HEK293 (cell line): Measurements from ENCODE around the gene RLIM.

Experiments
- BCL11B ChIP-seq: fragments of 450-650 bp; formaldehyde crosslinking; IDR thresholded peaks from 2 replicates; pipeline ENCODE4 v1.5.1; 2016; ENCODE audit warnings: low read depth, missing biosample characterization, missing genetic modification characterization
- EGR2 ChIP-seq: fragments of 450-650 bp; formaldehyde crosslinking; IDR thresholded peaks from 2 replicates; pipeline ENCODE4 v1.5.1; 2016; ENCODE audit warnings: low read depth, missing biosample characterization, missing genetic modification characterization
- GLI2 ChIP-seq: fragments of 450-650 bp; formaldehyde crosslinking; IDR thresholded peaks from 2 replicates; pipeline ENCODE4; 2017; ENCODE audit warnings: missing biosample characterization, missing genetic modification characterization, low read depth, borderline replicate concordance
- GLIS2 ChIP-seq: fragments of 450-650 bp; formaldehyde crosslinking; IDR thresholded peaks from 2 replicates; pipeline ENCODE4 v1.5.1; 2016; ENCODE audit warnings: missing biosample characterization, missing genetic modification characterization
- IKZF3 ChIP-seq: fragments of 450-650 bp; IDR thresholded peaks from 2 replicates; pipeline ENCODE4 v1.5.0; 2018; ENCODE audit warnings: missing biosample characterization, mild to moderate bottlenecking, missing genetic modification characterization, moderate library complexity
- KLF16 ChIP-seq: fragments of 450-650 bp; formaldehyde crosslinking; IDR thresholded peaks from 2 replicates; pipeline ENCODE4 v1.5.1; 2017; ENCODE audit warnings: missing biosample characterization, missing genetic modification characterization
- KLF7 ChIP-seq: fragments of 450-650 bp; formaldehyde crosslinking; IDR thresholded peaks from 2 replicates; pipeline ENCODE4 v1.5.1; 2016; ENCODE audit warnings: missing biosample characterization, missing genetic modification characterization, borderline replicate concordance
- OSR2 ChIP-seq: fragments of 450-650 bp; formaldehyde crosslinking; IDR thresholded peaks from 2 replicates; pipeline ENCODE4 v1.5.1; 2016; ENCODE audit warnings: missing biosample characterization, missing genetic modification characterization
- PRDM1 ChIP-seq: fragments of 450-650 bp; formaldehyde crosslinking; IDR thresholded peaks from 2 replicates; pipeline ENCODE4; 2016; ENCODE audit warnings: missing biosample characterization, missing genetic modification characterization
- ZBTB20 ChIP-seq: fragments of 450-650 bp; formaldehyde crosslinking; IDR thresholded peaks from 2 replicates; pipeline ENCODE4 v1.5.1; 2016; ENCODE audit warnings: missing biosample characterization, missing genetic modification characterization
- ZBTB21 ChIP-seq: fragments of 450-650 bp; formaldehyde crosslinking; IDR thresholded peaks from 2 replicates; pipeline ENCODE4 v1.5.1; 2017; ENCODE audit warnings: missing biosample characterization, missing genetic modification characterization
- ZBTB48 ChIP-seq: fragments of 450-650 bp; formaldehyde crosslinking; IDR thresholded peaks from 2 replicates; pipeline ENCODE4 v1.5.1; 2016; ENCODE audit warnings: missing biosample characterization, missing genetic modification characterization
- ZNF140 ChIP-seq: fragments of 450-650 bp; formaldehyde crosslinking; IDR thresholded peaks from 2 replicates; pipeline ENCODE4 v1.5.1; 2016; ENCODE audit warnings: missing biosample characterization, missing genetic modification characterization
- ZNF23 ChIP-seq: fragments of 450-650 bp; formaldehyde crosslinking; IDR thresholded peaks from 2 replicates; pipeline ENCODE4 v1.5.1; 2016; ENCODE audit warnings: missing biosample characterization, missing genetic modification characterization, borderline replicate concordance
- ZNF266 ChIP-seq: fragments of 450-650 bp; formaldehyde crosslinking; IDR thresholded peaks from 2 replicates; pipeline ENCODE4 v1.5.1; 2016; ENCODE audit warnings: missing biosample characterization, missing genetic modification characterization, low read depth
- ZNF324 ChIP-seq: fragments of 450-650 bp; formaldehyde crosslinking; IDR thresholded peaks from 2 replicates; pipeline ENCODE4 v1.5.1; 2016; ENCODE audit warnings: missing biosample characterization, missing genetic modification characterization
- ZNF350 ChIP-seq: fragments of 450-650 bp; formaldehyde crosslinking; IDR thresholded peaks from 2 replicates; pipeline ENCODE4 v1.5.0; 2017; ENCODE audit warnings: missing biosample characterization, mild to moderate bottlenecking, missing genetic modification characterization
- ZNF514 ChIP-seq: fragments of 450-650 bp; formaldehyde crosslinking; IDR thresholded peaks from 2 replicates; pipeline ENCODE4 v1.5.1; 2016; ENCODE audit warnings: missing biosample characterization, missing genetic modification characterization
- ZNF571 ChIP-seq: fragments of 450-650 bp; formaldehyde crosslinking; IDR thresholded peaks from 2 replicates; pipeline ENCODE4 v1.5.0; 2017; ENCODE audit warnings: missing biosample characterization, missing genetic modification characterization
- ZNF600 ChIP-seq: fragments of 450-650 bp; formaldehyde crosslinking; IDR thresholded peaks from 2 replicates; pipeline ENCODE4 v1.5.1; 2016; ENCODE audit warnings: missing biosample characterization, missing genetic modification characterization
- ZNF707 ChIP-seq: fragments of 450-650 bp; formaldehyde crosslinking; IDR thresholded peaks from 2 replicates; pipeline ENCODE4 v1.5.1; 2016; ENCODE audit warnings: missing biosample characterization, missing genetic modification characterization
- TF ChIP-seq, protein P1 (sequence below): fragments of 450-650 bp; formaldehyde crosslinking; IDR thresholded peaks from 2 replicates; pipeline ENCODE4 v1.5.1; 2016; ENCODE audit warnings: missing biosample characterization, missing genetic modification characterization
- TF ChIP-seq, protein P2 (sequence below): fragments of 450-650 bp; formaldehyde crosslinking; IDR thresholded peaks from 2 replicates; pipeline ENCODE4 v1.5.1; 2016; ENCODE audit warnings: missing biosample characterization, missing genetic modification characterization
- TF ChIP-seq, protein P3 (sequence below): fragments of 450-650 bp; formaldehyde crosslinking; IDR thresholded peaks from 2 replicates; pipeline ENCODE4 v1.5.1; 2016; ENCODE audit warnings: missing biosample characterization, missing genetic modification characterization
- TF ChIP-seq, protein P4 (sequence below): fragments of 450-650 bp; formaldehyde crosslinking; IDR thresholded peaks from 2 replicates; pipeline ENCODE4 v1.5.1; 2016; ENCODE audit warnings: missing biosample characterization, missing genetic modification characterization, borderline replicate concordance
- TF ChIP-seq, protein P5 (sequence below): fragments of 450-650 bp; formaldehyde crosslinking; IDR thresholded peaks from 2 replicates; pipeline ENCODE4 v1.5.0; 2017; ENCODE audit warnings: missing biosample characterization, missing genetic modification characterization, borderline replicate concordance
- TF ChIP-seq, protein P6 (sequence below): fragments of 450-650 bp; IDR thresholded peaks from 2 replicates; pipeline ENCODE4 v1.5.1; 2018; ENCODE audit warnings: missing biosample characterization, missing genetic modification characterization

The RLIM gene

DNA sequence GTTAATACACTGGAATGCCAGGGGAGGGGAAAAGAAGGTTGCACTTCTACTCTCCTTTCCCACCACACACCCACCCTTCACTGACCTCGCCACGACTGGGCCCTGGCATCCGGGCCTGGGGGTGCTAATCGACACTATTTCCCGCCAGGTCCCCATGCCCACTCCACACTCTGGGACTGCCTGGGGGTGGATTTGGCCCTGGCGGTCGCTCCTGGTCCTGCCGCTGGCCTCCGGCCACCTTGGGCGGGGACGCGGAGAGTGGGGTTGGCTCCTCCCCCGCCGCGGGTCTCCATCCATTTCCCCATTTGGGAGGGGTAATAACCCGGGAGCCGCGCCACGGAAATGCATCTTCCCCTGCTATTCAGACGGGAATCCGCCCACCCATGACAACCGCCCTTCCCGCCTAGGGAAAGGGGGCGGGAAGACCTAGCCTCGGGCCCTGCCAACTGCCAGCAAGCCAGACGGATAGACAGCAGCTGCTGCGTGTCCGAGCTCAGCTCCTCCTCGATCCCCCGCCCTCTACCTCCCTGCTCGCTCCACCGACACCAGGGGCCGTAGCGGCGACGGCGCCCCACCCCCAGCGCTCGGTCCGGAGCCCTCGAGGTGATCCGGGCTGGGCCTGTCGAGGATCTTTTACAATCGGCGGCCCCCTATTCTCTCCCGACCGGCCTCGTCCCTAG, 78.1 kb downstream of the RLIM start (continued):
- TF ChIP-seq, protein P1, sequence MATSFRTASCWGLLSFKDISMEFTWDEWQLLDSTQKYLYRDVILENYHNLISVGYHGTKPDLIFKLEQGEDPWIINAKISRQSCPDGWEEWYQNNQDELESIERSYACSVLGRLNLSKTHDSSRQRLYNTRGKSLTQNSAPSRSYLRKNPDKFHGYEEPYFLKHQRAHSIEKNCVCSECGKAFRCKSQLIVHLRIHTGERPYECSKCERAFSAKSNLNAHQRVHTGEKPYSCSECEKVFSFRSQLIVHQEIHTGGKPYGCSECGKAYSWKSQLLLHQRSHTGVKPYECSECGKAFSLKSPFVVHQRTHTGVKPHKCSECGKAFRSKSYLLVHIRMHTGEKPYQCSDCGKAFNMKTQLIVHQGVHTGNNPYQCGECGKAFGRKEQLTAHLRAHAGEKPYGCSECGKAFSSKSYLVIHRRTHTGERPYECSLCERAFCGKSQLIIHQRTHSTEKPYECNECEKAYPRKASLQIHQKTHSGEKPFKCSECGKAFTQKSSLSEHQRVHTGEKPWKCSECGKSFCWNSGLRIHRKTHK (tag by site-specific recombination): no peak
- TF ChIP-seq, protein P2, sequence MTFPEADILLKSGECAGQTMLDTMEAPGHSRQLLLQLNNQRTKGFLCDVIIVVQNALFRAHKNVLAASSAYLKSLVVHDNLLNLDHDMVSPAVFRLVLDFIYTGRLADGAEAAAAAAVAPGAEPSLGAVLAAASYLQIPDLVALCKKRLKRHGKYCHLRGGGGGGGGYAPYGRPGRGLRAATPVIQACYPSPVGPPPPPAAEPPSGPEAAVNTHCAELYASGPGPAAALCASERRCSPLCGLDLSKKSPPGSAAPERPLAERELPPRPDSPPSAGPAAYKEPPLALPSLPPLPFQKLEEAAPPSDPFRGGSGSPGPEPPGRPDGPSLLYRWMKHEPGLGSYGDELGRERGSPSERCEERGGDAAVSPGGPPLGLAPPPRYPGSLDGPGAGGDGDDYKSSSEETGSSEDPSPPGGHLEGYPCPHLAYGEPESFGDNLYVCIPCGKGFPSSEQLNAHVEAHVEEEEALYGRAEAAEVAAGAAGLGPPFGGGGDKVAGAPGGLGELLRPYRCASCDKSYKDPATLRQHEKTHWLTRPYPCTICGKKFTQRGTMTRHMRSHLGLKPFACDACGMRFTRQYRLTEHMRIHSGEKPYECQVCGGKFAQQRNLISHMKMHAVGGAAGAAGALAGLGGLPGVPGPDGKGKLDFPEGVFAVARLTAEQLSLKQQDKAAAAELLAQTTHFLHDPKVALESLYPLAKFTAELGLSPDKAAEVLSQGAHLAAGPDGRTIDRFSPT (tag by site-specific recombination): peak; percentile 40; the same call in 1 of the 2 replicates
- TF ChIP-seq ZNF707 (tag by site-specific recombination) (no peak), ZNF23 (tag by site-specific recombination) (no peak), EGR2 (tag by site-specific recombination) (peak; percentile 65), KLF16 (peak; percentile 71; the same call in 1 of the 2 replicates), ZNF324 (tag by site-specific recombination) (no peak), ZBTB21 (no peak), IKZF3 (tag by site-specific recombination) (peak; percentile 77), ZNF571 (tag by site-specific recombination) (no peak), ZNF266 (no peak), GLIS2 (peak; percentile 89), KLF7 (tag by site-specific recombination) (0 out of 2 replicates have a peak, but pooled peaks have one; percentile 25), ZNF514 (tag by site-specific recombination) (no peak), ZNF600 (tag by site-specific recombination) (0 out of 2 replicates have a peak, but pooled peaks have one; percentile 8), ZNF350 (tag by site-specific recombination) (no peak), OSR2 (tag by site-specific recombination) (no peak), BCL11B (tag by site-specific recombination) (0 out of 2 replicates have a peak, but pooled peaks have one; percentile 9), ZBTB20 (tag by site-specific recombination) (peak; percentile 89), ZNF140 (tag by site-specific recombination) (no peak), ZBTB48 (tag by site-specific recombination) (peak; percentile 83), GLI2 (tag by site-specific recombination) (no peak), PRDM1 (peak; percentile 31; the same call in 1 of the 2 replicates)
- TF ChIP-seq, protein P3, sequence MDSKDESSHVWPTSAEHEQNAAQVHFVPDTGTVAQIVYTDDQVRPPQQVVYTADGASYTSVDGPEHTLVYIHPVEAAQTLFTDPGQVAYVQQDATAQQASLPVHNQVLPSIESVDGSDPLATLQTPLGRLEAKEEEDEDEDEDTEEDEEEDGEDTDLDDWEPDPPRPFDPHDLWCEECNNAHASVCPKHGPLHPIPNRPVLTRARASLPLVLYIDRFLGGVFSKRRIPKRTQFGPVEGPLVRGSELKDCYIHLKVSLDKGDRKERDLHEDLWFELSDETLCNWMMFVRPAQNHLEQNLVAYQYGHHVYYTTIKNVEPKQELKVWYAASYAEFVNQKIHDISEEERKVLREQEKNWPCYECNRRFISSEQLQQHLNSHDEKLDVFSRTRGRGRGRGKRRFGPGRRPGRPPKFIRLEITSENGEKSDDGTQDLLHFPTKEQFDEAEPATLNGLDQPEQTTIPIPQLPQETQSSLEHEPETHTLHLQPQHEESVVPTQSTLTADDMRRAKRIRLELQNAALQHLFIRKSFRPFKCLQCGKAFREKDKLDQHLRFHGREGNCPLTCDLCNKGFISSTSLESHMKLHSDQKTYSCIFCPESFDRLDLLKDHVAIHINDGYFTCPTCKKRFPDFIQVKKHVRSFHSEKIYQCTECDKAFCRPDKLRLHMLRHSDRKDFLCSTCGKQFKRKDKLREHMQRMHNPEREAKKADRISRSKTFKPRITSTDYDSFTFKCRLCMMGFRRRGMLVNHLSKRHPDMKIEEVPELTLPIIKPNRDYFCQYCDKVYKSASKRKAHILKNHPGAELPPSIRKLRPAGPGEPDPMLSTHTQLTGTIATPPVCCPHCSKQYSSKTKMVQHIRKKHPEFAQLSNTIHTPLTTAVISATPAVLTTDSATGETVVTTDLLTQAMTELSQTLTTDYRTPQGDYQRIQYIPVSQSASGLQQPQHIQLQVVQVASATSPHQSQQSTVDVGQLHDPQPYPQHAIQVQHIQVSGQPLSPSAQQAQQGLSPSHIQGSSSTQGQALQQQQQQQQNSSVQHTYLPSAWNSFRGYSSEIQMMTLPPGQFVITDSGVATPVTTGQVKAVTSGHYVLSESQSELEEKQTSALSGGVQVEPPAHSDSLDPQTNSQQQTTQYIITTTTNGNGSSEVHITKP (tag by site-specific recombination): peak; percentile 98
- TF ChIP-seq, protein P4, sequence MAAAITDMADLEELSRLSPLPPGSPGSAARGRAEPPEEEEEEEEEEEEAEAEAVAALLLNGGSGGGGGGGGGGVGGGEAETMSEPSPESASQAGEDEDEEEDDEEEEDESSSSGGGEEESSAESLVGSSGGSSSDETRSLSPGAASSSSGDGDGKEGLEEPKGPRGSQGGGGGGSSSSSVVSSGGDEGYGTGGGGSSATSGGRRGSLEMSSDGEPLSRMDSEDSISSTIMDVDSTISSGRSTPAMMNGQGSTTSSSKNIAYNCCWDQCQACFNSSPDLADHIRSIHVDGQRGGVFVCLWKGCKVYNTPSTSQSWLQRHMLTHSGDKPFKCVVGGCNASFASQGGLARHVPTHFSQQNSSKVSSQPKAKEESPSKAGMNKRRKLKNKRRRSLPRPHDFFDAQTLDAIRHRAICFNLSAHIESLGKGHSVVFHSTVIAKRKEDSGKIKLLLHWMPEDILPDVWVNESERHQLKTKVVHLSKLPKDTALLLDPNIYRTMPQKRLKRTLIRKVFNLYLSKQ: no peak
- TF ChIP-seq, protein P5, sequence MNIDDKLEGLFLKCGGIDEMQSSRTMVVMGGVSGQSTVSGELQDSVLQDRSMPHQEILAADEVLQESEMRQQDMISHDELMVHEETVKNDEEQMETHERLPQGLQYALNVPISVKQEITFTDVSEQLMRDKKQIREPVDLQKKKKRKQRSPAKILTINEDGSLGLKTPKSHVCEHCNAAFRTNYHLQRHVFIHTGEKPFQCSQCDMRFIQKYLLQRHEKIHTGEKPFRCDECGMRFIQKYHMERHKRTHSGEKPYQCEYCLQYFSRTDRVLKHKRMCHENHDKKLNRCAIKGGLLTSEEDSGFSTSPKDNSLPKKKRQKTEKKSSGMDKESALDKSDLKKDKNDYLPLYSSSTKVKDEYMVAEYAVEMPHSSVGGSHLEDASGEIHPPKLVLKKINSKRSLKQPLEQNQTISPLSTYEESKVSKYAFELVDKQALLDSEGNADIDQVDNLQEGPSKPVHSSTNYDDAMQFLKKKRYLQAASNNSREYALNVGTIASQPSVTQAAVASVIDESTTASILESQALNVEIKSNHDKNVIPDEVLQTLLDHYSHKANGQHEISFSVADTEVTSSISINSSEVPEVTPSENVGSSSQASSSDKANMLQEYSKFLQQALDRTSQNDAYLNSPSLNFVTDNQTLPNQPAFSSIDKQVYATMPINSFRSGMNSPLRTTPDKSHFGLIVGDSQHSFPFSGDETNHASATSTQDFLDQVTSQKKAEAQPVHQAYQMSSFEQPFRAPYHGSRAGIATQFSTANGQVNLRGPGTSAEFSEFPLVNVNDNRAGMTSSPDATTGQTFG (tag by site-specific recombination): no peak
- TF ChIP-seq, protein P6, sequence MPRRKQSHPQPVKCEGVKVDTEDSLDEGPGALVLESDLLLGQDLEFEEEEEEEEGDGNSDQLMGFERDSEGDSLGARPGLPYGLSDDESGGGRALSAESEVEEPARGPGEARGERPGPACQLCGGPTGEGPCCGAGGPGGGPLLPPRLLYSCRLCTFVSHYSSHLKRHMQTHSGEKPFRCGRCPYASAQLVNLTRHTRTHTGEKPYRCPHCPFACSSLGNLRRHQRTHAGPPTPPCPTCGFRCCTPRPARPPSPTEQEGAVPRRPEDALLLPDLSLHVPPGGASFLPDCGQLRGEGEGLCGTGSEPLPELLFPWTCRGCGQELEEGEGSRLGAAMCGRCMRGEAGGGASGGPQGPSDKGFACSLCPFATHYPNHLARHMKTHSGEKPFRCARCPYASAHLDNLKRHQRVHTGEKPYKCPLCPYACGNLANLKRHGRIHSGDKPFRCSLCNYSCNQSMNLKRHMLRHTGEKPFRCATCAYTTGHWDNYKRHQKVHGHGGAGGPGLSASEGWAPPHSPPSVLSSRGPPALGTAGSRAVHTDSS: no peak
